SK-N-SH treated with all-trans-retinoic acid at 6 μM for 48 hours (cell line): ENCODE results near the gene NHEJ1.

Experiments used
- ATAC-seq: fragments of 200-7000 bp; cut with Tn5 transposase; 3 replicates; pipeline ENCODE4 v1.9.1; 2020; ENCODE audit warnings: mild to moderate bottlenecking, moderate library complexity
- ARNTL ChIP-seq: fragments of 450-650 bp; formaldehyde crosslinking; IDR thresholded peaks from 2 replicates; pipeline ENCODE4 v1.5.0; 2020; ENCODE audit warnings: low read depth, mild to moderate bottlenecking, moderate library complexity, borderline replicate concordance
- BACH2 ChIP-seq: fragments of 250-450 bp; sonication (Bioruptor Pico); IDR thresholded peaks from 2 replicates; pipeline ENCODE4 v1.9.0; 2021; ENCODE audit warnings: mild to moderate bottlenecking, borderline replicate concordance
- CREB5 ChIP-seq: fragments of 250-450 bp; sonication (Bioruptor Pico); IDR thresholded peaks from 2 replicates; pipeline ENCODE4 v1.5.1; 2020; ENCODE audit warnings: low read depth, mild to moderate bottlenecking, moderate library complexity
- CSDC2 ChIP-seq: fragments of 250-450 bp; sonication (Bioruptor Pico); IDR thresholded peaks from 2 replicates; pipeline ENCODE4 v1.5.0; 2020; ENCODE audit warnings: mild to moderate bottlenecking, moderate library complexity
- CSRNP3 ChIP-seq: fragments of 250-450 bp; sonication (Bioruptor Pico); IDR thresholded peaks from 2 replicates; pipeline ENCODE4 v1.5.1; 2021; ENCODE audit warnings: mild to moderate bottlenecking, moderate library complexity
- ESRRG ChIP-seq: fragments of 250-450 bp; sonication (Bioruptor Pico); IDR thresholded peaks from 2 replicates; pipeline ENCODE4 v1.6.1; 2021; ENCODE audit warnings: mild to moderate bottlenecking
- GLIS3 ChIP-seq: fragments of 250-450 bp; sonication (Bioruptor Pico); IDR thresholded peaks from 2 replicates; pipeline ENCODE4 v1.5.0; 2020; ENCODE audit warnings: mild to moderate bottlenecking, moderate library complexity
- ISL1 ChIP-seq: fragments of 250-450 bp; sonication (Bioruptor Pico); IDR thresholded peaks from 2 replicates; pipeline ENCODE4 v2.1.2; 2022; ENCODE audit warnings: mild to moderate bottlenecking, moderate library complexity
- OSR1 ChIP-seq: fragments of 250-450 bp; sonication (Bioruptor Pico); IDR thresholded peaks from 2 replicates; pipeline ENCODE4 v1.8.0; 2022; ENCODE audit warnings: moderate library complexity, mild to moderate bottlenecking, inconsistent platforms
- PATZ1 ChIP-seq: fragments of 250-450 bp; sonication (Bioruptor Pico); IDR thresholded peaks from 2 replicates; pipeline ENCODE4 v1.8.0; 2020; ENCODE audit warnings: mild to moderate bottlenecking, moderate library complexity, borderline replicate concordance
- RARB ChIP-seq: fragments of 250-450 bp; sonication (Bioruptor Pico); IDR thresholded peaks from 2 replicates; pipeline ENCODE4 v1.8.0; 2021; ENCODE audit warnings: mild to moderate bottlenecking, moderate library complexity
- SNAI2 ChIP-seq: fragments of 250-450 bp; sonication (Bioruptor Pico); IDR thresholded peaks from 2 replicates; pipeline ENCODE4 v1.5.0; 2020; ENCODE audit warnings: mild to moderate bottlenecking, moderate library complexity
- TCF4 ChIP-seq: fragments of 250-450 bp; sonication (Bioruptor Pico); IDR thresholded peaks from 2 replicates; pipeline ENCODE4 v1.8.0; 2021; ENCODE audit warnings: mild to moderate bottlenecking, moderate library complexity, borderline replicate concordance
- TOX ChIP-seq: fragments of 250-450 bp; sonication (Bioruptor Pico); IDR thresholded peaks from 2 replicates; pipeline ENCODE4 v1.8.0; 2021; ENCODE audit warnings: mild to moderate bottlenecking, moderate library complexity, borderline replicate concordance
- TSHZ2 ChIP-seq: fragments of 250-450 bp; sonication (Bioruptor Pico); IDR thresholded peaks from 2 replicates; pipeline ENCODE4 v1.5.0; 2020; ENCODE audit warnings: mild to moderate bottlenecking, moderate library complexity
- ZFP3 ChIP-seq: fragments of 250-450 bp; sonication (Bioruptor Pico); IDR thresholded peaks from 2 replicates; pipeline ENCODE4 v1.5.0; 2020; ENCODE audit warnings: mild to moderate bottlenecking, moderate library complexity
- ZFP30 ChIP-seq: fragments of 450-650 bp; formaldehyde crosslinking; IDR thresholded peaks from 2 replicates; pipeline ENCODE4 v1.5.0; 2022; ENCODE audit warnings: mild to moderate bottlenecking, moderate library complexity
- ZNF565 ChIP-seq: fragments of 450-650 bp; formaldehyde crosslinking; conservative IDR thresholded peaks from 2 replicates; pipeline ENCODE4 v1.5.0; 2020; ENCODE audit warnings: low read depth, mild to moderate bottlenecking, moderate library complexity
- ZNF8 ChIP-seq: fragments of 450-650 bp; formaldehyde crosslinking; IDR thresholded peaks from 2 replicates; pipeline ENCODE4 v1.5.0; 2020; ENCODE audit warnings: mild to moderate bottlenecking, moderate library complexity

The NHEJ1 gene

GRCh38 chr2:219125225-219125885 lies 35.3 kb downstream of the NHEJ1 start (continued):
- no peak for TF ChIP-seq TSHZ2
- TF ChIP-seq OSR1 (CRISPR knock-in tag): no peak
- no peak for TF ChIP-seq ZNF8
- TF ChIP-seq CSRNP3 (CRISPR knock-in tag): no peak
- TF ChIP-seq GLIS3 (CRISPR knock-in tag): no peak
- no peak for TF ChIP-seq ESRRG (CRISPR knock-in tag)
- TF ChIP-seq TOX: no peak
- TF ChIP-seq ZFP3 (CRISPR knock-in tag): no peak
- TF ChIP-seq ISL1: no peak
- TF ChIP-seq, all 23 proteins: peak for 0

- TF ChIP-seq ARNTL (CRISPR knock-in tag): no peak
- TF ChIP-seq TCF4: no peak
- TF ChIP-seq ZNF8: no peak
- no peak for TF ChIP-seq PATZ1
- no peak for TF ChIP-seq ZNF565 (CRISPR knock-in tag)
- TF ChIP-seq CSRNP3 (CRISPR knock-in tag): no peak
- no peak for TF ChIP-seq CREB5 (CRISPR knock-in tag)
- TF ChIP-seq TSHZ2: no peak
- no peak for TF ChIP-seq CSDC2 (CRISPR knock-in tag)
- TF ChIP-seq ZFP30 (CRISPR knock-in tag): no peak
- TF ChIP-seq SNAI2 (CRISPR knock-in tag): no peak
- no peak for TF ChIP-seq BACH2
- no peak for TF ChIP-seq RARB (CRISPR knock-in tag)
- TF ChIP-seq ESRRG (CRISPR knock-in tag): no peak
- TF ChIP-seq, all 23 proteins: peak for 0
- no peak for ATAC-seq
These were observed 36.1 kb downstream of the NHEJ1 start for GRCh38 chr2:219124381-219125110.
